Aorta (tissue), 5 donors: Measurements from ENCODE around the gene PSMA1. TPM values are rescaled to one million over a fixed set of nuclear protein-coding genes. Genes with fewer than 3 reads are reported as not detected.

Source experiments
- ATAC-seq: fragments of 200-7000 bp; cut with Tn5 transposase; one replicate; pipeline ENCODE4 v1.9.1; 2022; ENCODE audit warnings: moderate library complexity; ENCODE audit not compliant: low FRiP score
- DNase-seq, 2 donors: peaks; one replicate each; pipeline ENCODE4 v3.0.0-alpha.2; 2020
- H3K27ac ChIP-seq, 2 donors: one replicate each; pipeline ENCODE4 v1.5.1; 2013; ENCODE audit warnings: low read length in 2 of 2, mild to moderate bottlenecking in 2 of 2, moderate library complexity in 2 of 2, control low read depth in 1 of 2, inconsistent platforms in 1 of 2, low read depth in 1 of 2
- H3K27me3 ChIP-seq, 2 donors: one replicate each; pipeline ENCODE4 v1.6.1; 2013; ENCODE audit warnings: control low read depth in 1 of 2, low read length in 1 of 2, mild to moderate bottlenecking in 1 of 2, moderate library complexity in 1 of 2; ENCODE audit not compliant: insufficient read depth in 2 of 2, control insufficient read depth in 1 of 2
- H3K36me3 ChIP-seq, 2 donors: one replicate each; pipeline ENCODE4 v1.6.1; 2013; ENCODE audit warnings: control low read depth in 1 of 2, low read length in 1 of 2, mild to moderate bottlenecking in 1 of 2; ENCODE audit not compliant: insufficient read depth in 2 of 2, control insufficient read depth in 1 of 2
- H3K4me1 ChIP-seq, 2 donors: one replicate each; pipeline ENCODE4 v1.6.1; 2013; ENCODE audit warnings: low read length in 2 of 2, control low read depth in 1 of 2, mild to moderate bottlenecking in 1 of 2, moderate library complexity in 1 of 2; ENCODE audit not compliant: insufficient read depth in 2 of 2, control insufficient read depth in 1 of 2
- H3K4me3 ChIP-seq, 2 donors: one replicate each; pipeline ENCODE4 v1.5.1; 2013; ENCODE audit warnings: low read length in 2 of 2, control low read depth in 1 of 2, mild to moderate bottlenecking in 1 of 2
- H3K9me3 ChIP-seq: one replicate; pipeline ENCODE4 v1.6.1; 2013; ENCODE audit warnings: mild to moderate bottlenecking, low read length; ENCODE audit not compliant: control insufficient read depth
- WGBS, 2 donors: extraction: QIAGEN DNeasy Blood & Tissue Kit; methylation state at CpG; one replicate each; pipeline ENCODE4 v1.1.7; 2013; 5-methylcytosine and 5-hydroxymethylcytosine counted together
- intact Hi-C, 2 donors: fragments of 100-400 bp; cut with DNase I; formaldehyde crosslinking; loops; one replicate each; pipeline versions ENCODE4 v1.14.2 to v1.15.0; 2022
- polyA plus RNA-seq, 2 donors: library from polyadenylated mRNA; stranded (reverse); fragments of 200-250 nt; gene quantifications; one replicate each; pipeline ENCODE4 v1.2.3, GENCODE V29; 2013
- total RNA-seq, 2 donors: library from RNA; stranded (reverse); fragmentation: NEBNext Ultra II Directional; extraction: Animal tissue kit (Norgen Biotek cat#: 25700); gene quantifications; one replicate each; pipeline ENCODE4 v1.2.1, GENCODE V29; 2021
- donor health status: healthy with polysubstance abuse.
- donor health status: Bipolar disorder and iron deficiency.
- donor health status: DM: no; HTN: no; CAD: no.
- donor health status: DM: no; HTN: no; CAD: no.
- donor health status: DM: yes; HTN: yes; CAD: no.

PSMA1 gene
- total and polyA plus RNA-seq, 4 donors = 92.8 to 133 (median 120) TPM

DNA sequence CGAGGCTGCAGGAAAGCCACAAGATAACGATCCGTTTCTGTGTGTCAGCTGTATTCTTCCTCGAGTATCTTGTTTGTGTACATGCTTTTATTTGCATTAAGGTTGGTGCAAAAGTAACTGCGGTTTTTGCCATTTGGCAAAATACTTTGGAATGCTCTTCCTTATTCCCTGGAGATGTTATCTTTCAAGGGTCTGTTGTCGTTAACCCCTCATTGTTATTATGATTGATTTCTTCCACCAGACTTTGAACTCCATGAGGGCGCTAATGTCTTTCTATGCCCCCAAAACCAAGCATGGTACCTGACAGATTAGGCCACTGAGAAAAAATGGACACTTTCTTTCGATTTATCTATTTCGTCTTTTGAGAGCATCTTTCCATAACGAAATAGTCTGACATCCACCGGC lies 563 bp upstream of the PSMA1 start:
- H3K27me3 ChIP-seq = no peaks in the 10 kb centered on the region
- no peaks in the 10 kb centered on the region for H3K9me3 ChIP-seq
- H3K27ac ChIP-seq = peak overlapping the region in 1 of 2 donors; percentile 91
- no peak for ATAC-seq
- 15 to 17% methylated on average over 11 of the region's 11 CpGs for WGBS, 2 donors
- peaks cover 0 to 4% of the 10 kb centered on the region in 2 donors for H3K4me1 ChIP-seq
- peak overlapping the region; percentile 60 to 95 for H3K4me3 ChIP-seq
- DNase-seq = no peak
- H3K36me3 ChIP-seq = no peaks in the 10 kb centered on the region
- intact Hi-C loops = loop anchor here (1.0 to 5.0 kb wide), 4 partner anchors 18 to 372 kb away; partner anchors contain the start of genes CYP2R1 (in 1 of the 2) and PDE3B (in 1 of the 2)

- WGBS, 2 donors = 0% methylated on average over 10 of the region's 10 CpGs
- Histone ChIP-seq H3K27ac (peak overlapping the region in 1 of 2 donors; percentile 73), H3K4me1 (peaks cover 0 to 4% of the 10 kb centered on the region in 2 donors), H3K27me3 (no peaks in the 10 kb centered on the region), H3K4me3 (peak overlapping the region; percentile 60 to 95), H3K36me3 (no peaks in the 10 kb centered on the region), H3K9me3 (no peaks in the 10 kb centered on the region)
- intact Hi-C loops = no loop called here
- DNase-seq (no peak), ATAC-seq (no peak)
Measured at GRCh38 chr11:14519597-14519916, 629 bp downstream of the PSMA1 start.

DNA sequence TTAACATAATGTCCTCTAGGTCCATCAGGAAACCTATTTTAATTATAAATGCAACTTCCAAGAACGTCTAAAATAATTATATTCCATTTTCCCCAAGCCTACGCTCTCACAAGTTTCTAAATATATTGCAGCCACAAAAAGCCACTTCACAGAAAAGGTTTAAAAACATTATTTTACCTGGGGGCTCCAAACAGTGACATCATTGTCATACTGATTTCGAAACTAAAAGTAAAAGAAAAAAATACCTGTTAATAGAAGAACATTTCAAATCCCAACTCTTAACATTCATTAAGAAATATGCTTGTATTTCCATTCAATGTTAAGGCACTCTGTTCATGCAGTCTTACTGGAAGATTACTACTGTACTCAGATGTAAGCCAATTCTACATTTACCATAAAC lies 1.4 kb downstream of the PSMA1 start:
- intact Hi-C loops = no loop called here
- Histone ChIP-seq H3K4me3 (peak overlapping the region; percentile 60 to 95), H3K27ac (no peak overlapping the region), H3K36me3 (no peaks in the 10 kb centered on the region), H3K4me1 (peaks cover 0 to 4% of the 10 kb centered on the region in 2 donors), H3K27me3 (no peaks in the 10 kb centered on the region), H3K9me3 (no peaks in the 10 kb centered on the region)
- 74 to 80% methylated on average over 3 of the region's 3 CpGs for WGBS, 2 donors
- no peak for DNase-seq
- no peak for ATAC-seq

- Histone ChIP-seq H3K27ac (no peak overlapping the region), H3K4me3 (no peak overlapping the region), H3K9me3 (no peaks in the 10 kb centered on the region), H3K4me1 (no peaks in the 10 kb centered on the region), H3K36me3 (peaks cover 0 to 3% of the 10 kb centered on the region in 2 donors), H3K27me3 (no peaks in the 10 kb centered on the region)
- no peak for ATAC-seq
- no peak for DNase-seq
- intact Hi-C loops = no loop called here
- WGBS, 2 donors = 95 to 97% methylated on average over 4 of the region's 4 CpGs
Measured at GRCh38 chr11:14513800-14514199, 6.4 kb downstream of the PSMA1 start.

DNA sequence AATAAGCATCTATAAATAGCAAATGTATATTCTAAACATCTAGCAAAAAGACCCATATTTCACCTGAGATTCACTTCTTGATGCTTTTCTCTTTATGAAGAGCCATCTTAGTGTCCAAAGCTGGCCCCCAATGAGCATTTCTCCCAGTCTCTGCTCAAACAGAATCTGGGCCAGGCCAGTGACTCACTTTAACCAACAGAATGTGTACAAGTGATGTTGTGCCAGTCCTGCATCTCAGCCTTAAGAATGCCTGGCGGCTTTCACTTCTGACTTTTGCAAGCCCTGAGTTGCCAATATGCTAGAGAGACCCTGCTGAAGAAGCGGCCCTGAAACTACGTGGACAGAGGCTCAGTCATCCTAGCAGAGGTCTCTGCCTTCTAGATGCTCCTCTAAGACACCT lies 13.7 kb downstream of the PSMA1 start:
- DNase-seq (no peak), ATAC-seq (no peak)
- H3K4me3 ChIP-seq = no peak overlapping the region
- peaks cover 4 to 8% of the 10 kb centered on the region in 2 donors for H3K36me3 ChIP-seq
- intact Hi-C loops = no loop called here
- H3K4me1 ChIP-seq = no peaks in the 10 kb centered on the region
- peak overlapping the region in 1 of 2 donors; percentile 50 for H3K27ac ChIP-seq
- H3K9me3 ChIP-seq = no peaks in the 10 kb centered on the region
- 72 to 74% methylated on average over 3 of the region's 3 CpGs for WGBS, 2 donors
- H3K27me3 ChIP-seq = no peaks in the 10 kb centered on the region

GRCh38 chr11:14503023-14503422 lies 17.2 kb downstream of the PSMA1 start:
- Histone ChIP-seq H3K9me3 (no peaks in the 10 kb centered on the region), H3K4me1 (no peaks in the 10 kb centered on the region), H3K27ac (no peak overlapping the region), H3K4me3 (no peak overlapping the region), H3K27me3 (no peaks in the 10 kb centered on the region), H3K36me3 (peaks cover 4 to 5% of the 10 kb centered on the region in 2 donors)
- WGBS, 2 donors = 78 to 94% methylated on average over 1 of the region's 1 CpG
- intact Hi-C loops = no loop called here
- ATAC-seq = no peak
- DNase-seq = no peak

DNA sequence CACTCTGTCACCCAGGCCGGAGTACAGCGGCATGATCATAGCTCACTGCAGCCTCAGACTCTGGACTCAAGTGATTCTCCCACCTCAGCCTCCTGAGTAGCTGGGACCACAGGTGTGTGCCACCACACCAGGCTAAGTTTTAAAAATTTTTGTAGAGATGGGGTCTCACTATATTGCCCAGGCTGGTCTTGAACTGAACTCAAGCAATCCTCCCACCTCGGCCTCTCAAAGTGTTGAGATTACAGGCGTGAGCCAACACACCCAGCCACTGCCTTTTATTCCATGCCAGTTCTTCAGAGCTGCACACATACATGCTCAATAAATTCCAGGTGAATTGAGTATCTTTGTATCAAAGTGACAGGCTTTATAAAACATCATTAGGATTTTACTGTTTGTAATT lies 18.1 kb downstream of the PSMA1 start:
- Histone ChIP-seq H3K4me1 (no peaks in the 10 kb centered on the region), H3K27me3 (no peaks in the 10 kb centered on the region), H3K36me3 (peaks cover 4 to 5% of the 10 kb centered on the region in 2 donors), H3K9me3 (no peaks in the 10 kb centered on the region), H3K27ac (no peak overlapping the region), H3K4me3 (no peak overlapping the region)
- intact Hi-C loops = no loop called here
- ATAC-seq = no peak
- DNase-seq = no peak
- 95% methylated on average over 4 of the region's 4 CpGs for WGBS, 2 donors

GRCh38 chr11:14500181-14500651 lies 20.0 kb downstream of the PSMA1 start:
- H3K27ac ChIP-seq = no peak overlapping the region
- no peaks in the 10 kb centered on the region for H3K27me3 ChIP-seq
- no peaks in the 10 kb centered on the region for H3K9me3 ChIP-seq
- peak; percentile 88 for ATAC-seq
- DNase-seq = peak; percentile 59 to 77
- peaks cover 0 to 3% of the 10 kb centered on the region in 2 donors for H3K36me3 ChIP-seq
- intact Hi-C loops = no loop called here
- H3K4me1 ChIP-seq = no peaks in the 10 kb centered on the region
- 4 to 6% methylated on average over 6 of the region's 6 CpGs for WGBS, 2 donors
- peak overlapping the region; percentile 88 to 97 for H3K4me3 ChIP-seq

DNA sequence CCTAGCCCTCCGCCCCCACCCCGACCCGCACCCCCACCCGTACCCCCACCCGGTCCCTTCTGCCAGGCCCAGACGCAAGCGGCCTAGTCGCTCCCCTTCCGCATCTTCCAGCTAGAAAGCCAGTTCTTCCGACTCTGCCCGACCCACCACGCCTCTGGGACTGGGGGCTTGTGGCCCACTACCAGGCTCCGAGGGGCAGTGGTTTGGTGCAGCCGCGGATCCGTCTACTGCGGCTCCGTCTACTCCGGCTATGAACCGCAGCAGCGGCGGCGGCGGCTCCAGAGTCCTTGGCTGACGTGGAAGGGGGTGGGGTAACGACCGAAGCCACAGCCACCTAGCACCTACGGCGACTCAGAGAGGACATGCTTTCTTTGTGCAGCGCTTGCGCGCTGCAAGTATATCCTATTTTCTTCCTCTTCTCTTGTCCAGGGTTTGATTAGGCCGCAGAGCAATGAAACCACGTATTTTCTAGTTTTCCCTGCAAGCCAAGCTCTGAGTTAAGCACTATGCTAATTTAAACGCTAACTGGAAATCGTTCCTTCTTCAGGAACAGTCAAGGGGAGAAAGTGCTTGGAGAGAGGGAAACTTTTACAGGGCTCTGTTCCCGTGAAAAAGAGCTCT lies 20.5 kb downstream of the PSMA1 start, which contains the start of gene COPB1:
Gene COPB1 (minus strand): TSS at position 252 of the 621 bp plus-strand sequence. CDS start 883 bp downstream, outside the sequence.
- WGBS, 2 donors = 0% methylated on average over 36 to 37 of the region's 37 CpGs
- Histone ChIP-seq H3K4me1 (no peaks in the 10 kb centered on the region), H3K4me3 (peak within 1 kb of the TSS; percentile 88 to 97), H3K9me3 (no peaks in the 10 kb centered on the region), H3K27me3 (no peaks in the 10 kb centered on the region), H3K36me3 (peaks cover 0 to 3% of the 10 kb centered on the region in 2 donors), H3K27ac (peak within 1 kb of the TSS; percentile 6 to 96)
- ATAC-seq (peak; percentile 99), DNase-seq (peak; percentile 96)
- intact Hi-C loops = no loop called here
